Osteoblast (primary cell): Measurements from ENCODE around the gene EGFL6. TPM values are rescaled to one million over a fixed set of nuclear protein-coding genes. Genes with fewer than 3 reads are reported as not detected.

Experiments
- DNase-seq: peaks from one replicate; pipeline ENCODE4 v3.0.0; 2011; ENCODE audit warnings: low spot score, mixed read lengths; ENCODE audit not compliant: insufficient read length; ENCODE audit errors: missing footprints
- H2AFZ ChIP-seq: 2 replicates; pipeline ENCODE4 v1.6.0; 2011; ENCODE audit warnings: mild to moderate bottlenecking, low read length
- H3K27ac ChIP-seq: 2 replicates; pipeline ENCODE4 v1.5.1; 2011; ENCODE audit warnings: mild to moderate bottlenecking, low read depth, low read length, moderate library complexity
- H3K27me3 ChIP-seq: 2 replicates; pipeline ENCODE4 v1.6.0; 2012; ENCODE audit warnings: mild to moderate bottlenecking, control low read depth, inconsistent platforms, low read length, moderate library complexity; ENCODE audit not compliant: insufficient read depth
- H3K36me3 ChIP-seq: 2 replicates; pipeline ENCODE4 v1.5.1; 2011; ENCODE audit warnings: mild to moderate bottlenecking, low read length, control low read depth, moderate library complexity; ENCODE audit not compliant: insufficient read depth
- H3K4me1 ChIP-seq: 2 replicates; pipeline ENCODE4 v1.5.1; 2011; ENCODE audit warnings: mild to moderate bottlenecking, low read length, control low read depth, moderate library complexity; ENCODE audit not compliant: insufficient read depth
- H3K4me2 ChIP-seq: 2 replicates; pipeline ENCODE4 v1.6.0; 2011; ENCODE audit warnings: mild to moderate bottlenecking, low read length; ENCODE audit not compliant: insufficient read depth
- H3K4me3 ChIP-seq: fragments of 200-600 bp; sonication (generic); 3 replicates; pipeline ENCODE4 v1.5.1; 2012; ENCODE audit warnings: mild to moderate bottlenecking, low read length, inconsistent platforms; ENCODE audit not compliant: insufficient read depth
- H3K79me2 ChIP-seq: 2 replicates; pipeline ENCODE4 v1.6.0; 2012; ENCODE audit warnings: mild to moderate bottlenecking, low read length, control low read depth, inconsistent platforms; ENCODE audit not compliant: insufficient read depth
- H3K9me3 ChIP-seq: 2 replicates; pipeline ENCODE4 v1.5.1; 2011; ENCODE audit warnings: low read depth, low read length, control low read depth
- H4K20me1 ChIP-seq: 2 replicates; pipeline ENCODE4 v1.6.0; 2012; ENCODE audit warnings: mild to moderate bottlenecking, low read length, control low read depth; ENCODE audit not compliant: insufficient read depth
- CTCF ChIP-seq: IDR thresholded peaks from 2 replicates; pipeline ENCODE4 v1.5.1; 2011; ENCODE audit warnings: mild to moderate bottlenecking, low read depth, low read length, moderate library complexity; ENCODE audit errors: extremely low read depth
- total RNA-seq: library from RNA; depleted of rRNA; stranded (reverse); fragments of >200 nt; gene quantifications from 2 replicates; pipeline ENCODE4 v1.2.3, GENCODE V29; 2012

EGFL6 gene
- total RNA-seq, 1 donor = under 0.01 TPM

GRCh38 chrX:13587786-13588477 is 18.5 kb downstream of the EGFL6 start:
- H3K4me2 ChIP-seq = no peak overlapping the region
- H3K9me3 ChIP-seq = no peaks in the 10 kb centered on the region
- H3K27me3 ChIP-seq = peaks cover 30% of the 10 kb centered on the region
- H3K79me2 ChIP-seq = no peaks in the 10 kb centered on the region
- no peaks in the 10 kb centered on the region for H3K36me3 ChIP-seq
- no peak overlapping the region for H3K4me3 ChIP-seq
- no peaks in the 10 kb centered on the region for H4K20me1 ChIP-seq
- no peak overlapping the region for H2AFZ ChIP-seq
- H3K4me1 ChIP-seq = no peaks in the 10 kb centered on the region
- no peak overlapping the region for H3K27ac ChIP-seq
- DNase-seq = no peak
- no peak for TF ChIP-seq CTCF

- Histone ChIP-seq H3K4me2 (no peak overlapping the region), H3K27ac (no peak overlapping the region), H3K9me3 (no peaks in the 10 kb centered on the region), H3K4me1 (no peaks in the 10 kb centered on the region), H3K36me3 (no peaks in the 10 kb centered on the region), H3K79me2 (no peaks in the 10 kb centered on the region), H4K20me1 (no peaks in the 10 kb centered on the region), H3K4me3 (no peak overlapping the region), H2AFZ (no peak overlapping the region), H3K27me3 (peaks cover 40% of the 10 kb centered on the region)
- no peak for DNase-seq
- TF ChIP-seq CTCF = no peak
Observed at GRCh38 chrX:13590207-13590606, 20.8 kb downstream of the EGFL6 start.

- DNase-seq = no peak
- no peak overlapping the region for H3K4me2 ChIP-seq
- no peak for TF ChIP-seq CTCF
Observed at GRCh38 chrX:13590914-13591313, 21.5 kb downstream of the EGFL6 start.

GRCh38 chrX:13597874-13598273 is 28.5 kb downstream of the EGFL6 start:
- DNase-seq = no peak
- Histone ChIP-seq H2AFZ (no peak overlapping the region), H3K4me1 (no peaks in the 10 kb centered on the region), H3K4me3 (no peak overlapping the region), H3K27ac (no peak overlapping the region), H3K9me3 (no peaks in the 10 kb centered on the region), H3K79me2 (no peaks in the 10 kb centered on the region), H3K4me2 (no peak overlapping the region), H3K36me3 (no peaks in the 10 kb centered on the region), H3K27me3 (peaks cover 23% of the 10 kb centered on the region), H4K20me1 (no peaks in the 10 kb centered on the region)
- no peak for TF ChIP-seq CTCF

More at GRCh38 chrX:13590914-13591313, 21.5 kb downstream of the EGFL6 start:
- Histone ChIP-seq H3K36me3 (no peaks in the 10 kb centered on the region), H2AFZ (no peak overlapping the region), H3K79me2 (no peaks in the 10 kb centered on the region), H3K4me3 (no peak overlapping the region), H3K9me3 (no peaks in the 10 kb centered on the region), H3K27me3 (peaks cover 40% of the 10 kb centered on the region), H3K27ac (no peak overlapping the region), H3K4me1 (no peaks in the 10 kb centered on the region), H4K20me1 (no peaks in the 10 kb centered on the region)
